Upper lobe of left lung (tissue), 6 donors: ENCODE data around the gene RHOB. TPM values are rescaled to one million over a fixed set of nuclear protein-coding genes. Genes with fewer than 3 reads are reported as not detected.
A peak's percentile ranks its signal among the peaks of the same experiment; 100 is the strongest.

Source experiments
- ATAC-seq, 2 donors: fragments of 200-7000 bp; cut with Tn5 transposase; one replicate each; pipeline ENCODE4 v1.9.1; 2022; ENCODE audit warnings: mild to moderate bottlenecking in 2 of 2, moderate library complexity in 2 of 2; ENCODE audit not compliant: low FRiP score in 2 of 2
- DNase-seq, 2 donors: peaks; one replicate each; pipeline ENCODE4 v3.0.0-alpha.2; 2019 to 2020
- H3K27ac ChIP-seq, 4 donors: fragments of 200-600 bp; sonication (generic); one replicate each; pipeline ENCODE4 v1.5.1; 2016 to 2019
- H3K27me3 ChIP-seq, 4 donors: fragments of 200-600 bp; sonication (generic); one replicate each; pipeline ENCODE4 v1.5.1; 2017 to 2019
- H3K36me3 ChIP-seq, 4 donors: fragments of 200-600 bp; sonication (generic); one replicate each; pipeline ENCODE4 v1.5.1; 2016 to 2019
- H3K4me1 ChIP-seq, 4 donors: fragments of 200-600 bp; sonication (generic); one replicate each; pipeline ENCODE4 v1.5.1; 2018 to 2019
- H3K4me3 ChIP-seq, 4 donors: fragments of 200-600 bp; sonication (generic); one replicate each; pipeline ENCODE4 v1.5.1; 2017 to 2019; ENCODE audit warnings: mild to moderate bottlenecking in 2 of 4, moderate library complexity in 1 of 4
- H3K9me3 ChIP-seq, 4 donors: fragments of 200-600 bp; sonication (generic); one replicate each; pipeline ENCODE4 v1.5.1; 2018 to 2019
- EP300 ChIP-seq, 4 donors: sonication (generic); formaldehyde crosslinking; IDR thresholded peaks; one replicate each; pipeline ENCODE4 v1.5.1; 2017; ENCODE audit warnings: antibody characterized with exemption in 4 of 4, control low read depth in 2 of 4
- POLR2A ChIP-seq, 4 donors: fragments of 450-650 bp; IDR thresholded peaks; one replicate each; pipeline ENCODE4 v1.5.1; 2016 to 2017; ENCODE audit warnings: antibody characterized with exemption in 4 of 4, mild to moderate bottlenecking in 2 of 4
- POLR2AphosphoS5 ChIP-seq, 2 donors: sonication (generic); formaldehyde crosslinking; IDR thresholded peaks; one replicate each; pipeline ENCODE4 v1.5.1; 2017; ENCODE audit warnings: antibody characterized with exemption in 2 of 2
- WGBS, 2 donors: methylation state at CpG; one replicate each; pipeline ENCODE4 v1.1.5; 2017 to 2018; 5-methylcytosine and 5-hydroxymethylcytosine counted together
- total RNA-seq, 6 donors: library from RNA; depleted of rRNA in 4 of 6; stranded (reverse); fragments of >200 nt in 4 of 6; gene quantifications; one replicate each; pipeline versions ENCODE4 v1.1.0 to v1.2.1, GENCODE V29; 2016 to 2021
- TF ChIP-seq, protein P1 (sequence below), 6 experiments: fragments of 450-650 bp in 4 of 6; fragments of 200-600 bp in 2 of 6; sonication (generic) in 2 of 6; IDR thresholded peaks; one replicate each; pipeline ENCODE4 v1.5.1; 2016 to 2019; ENCODE audit warnings: antibody characterized with exemption in 6 of 6
- donor health status: DM: no; HTN: no; CAD: no; lungs with moderate emphysema.
- donor health status: DM: no; HTN: yes; CAD: no; lungs with severe emphysema.

RHOB gene
- total RNA-seq, 6 donors from 2014 or later = 193 to 583 (median 336) TPM

- WGBS, 2 donors = 52 to 74% methylated on average over 5 of the region's 5 CpGs
- peak overlapping the region; percentile 58 to 80 (median 74) for H3K27ac ChIP-seq
- no peaks in the 10 kb centered on the region for H3K9me3 ChIP-seq
- no peaks in the 10 kb centered on the region for H3K36me3 ChIP-seq
- peaks cover 27 to 34% (median 32%) of the 10 kb centered on the region in 4 donors for H3K4me1 ChIP-seq
- peak in 1 of 4 donors; percentile 38 for TF ChIP-seq POLR2A (IDR thresholded peaks at IDR 0.05)
- TF ChIP-seq POLR2AphosphoS5 (IDR thresholded peaks at IDR 0.05) = peak; percentile 22 to 72
- TF ChIP-seq, protein P1, sequence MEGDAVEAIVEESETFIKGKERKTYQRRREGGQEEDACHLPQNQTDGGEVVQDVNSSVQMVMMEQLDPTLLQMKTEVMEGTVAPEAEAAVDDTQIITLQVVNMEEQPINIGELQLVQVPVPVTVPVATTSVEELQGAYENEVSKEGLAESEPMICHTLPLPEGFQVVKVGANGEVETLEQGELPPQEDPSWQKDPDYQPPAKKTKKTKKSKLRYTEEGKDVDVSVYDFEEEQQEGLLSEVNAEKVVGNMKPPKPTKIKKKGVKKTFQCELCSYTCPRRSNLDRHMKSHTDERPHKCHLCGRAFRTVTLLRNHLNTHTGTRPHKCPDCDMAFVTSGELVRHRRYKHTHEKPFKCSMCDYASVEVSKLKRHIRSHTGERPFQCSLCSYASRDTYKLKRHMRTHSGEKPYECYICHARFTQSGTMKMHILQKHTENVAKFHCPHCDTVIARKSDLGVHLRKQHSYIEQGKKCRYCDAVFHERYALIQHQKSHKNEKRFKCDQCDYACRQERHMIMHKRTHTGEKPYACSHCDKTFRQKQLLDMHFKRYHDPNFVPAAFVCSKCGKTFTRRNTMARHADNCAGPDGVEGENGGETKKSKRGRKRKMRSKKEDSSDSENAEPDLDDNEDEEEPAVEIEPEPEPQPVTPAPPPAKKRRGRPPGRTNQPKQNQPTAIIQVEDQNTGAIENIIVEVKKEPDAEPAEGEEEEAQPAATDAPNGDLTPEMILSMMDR (IDR thresholded peaks at IDR 0.05) = peak in 2 of 6 experiments; percentile 28 to 36
- peak in 2 of 4 donors; percentile 29 to 88 for TF ChIP-seq EP300 (IDR thresholded peaks at IDR 0.05)
- no peak overlapping the region for H3K4me3 ChIP-seq
- ATAC-seq (peak; percentile 67 to 70), DNase-seq (peak in 1 of 2 donors; percentile 54)
- H3K27me3 ChIP-seq = no peaks in the 10 kb centered on the region
These were observed 7.4 kb upstream of the RHOB start for GRCh38 chr2:20439503-20439902.

DNA sequence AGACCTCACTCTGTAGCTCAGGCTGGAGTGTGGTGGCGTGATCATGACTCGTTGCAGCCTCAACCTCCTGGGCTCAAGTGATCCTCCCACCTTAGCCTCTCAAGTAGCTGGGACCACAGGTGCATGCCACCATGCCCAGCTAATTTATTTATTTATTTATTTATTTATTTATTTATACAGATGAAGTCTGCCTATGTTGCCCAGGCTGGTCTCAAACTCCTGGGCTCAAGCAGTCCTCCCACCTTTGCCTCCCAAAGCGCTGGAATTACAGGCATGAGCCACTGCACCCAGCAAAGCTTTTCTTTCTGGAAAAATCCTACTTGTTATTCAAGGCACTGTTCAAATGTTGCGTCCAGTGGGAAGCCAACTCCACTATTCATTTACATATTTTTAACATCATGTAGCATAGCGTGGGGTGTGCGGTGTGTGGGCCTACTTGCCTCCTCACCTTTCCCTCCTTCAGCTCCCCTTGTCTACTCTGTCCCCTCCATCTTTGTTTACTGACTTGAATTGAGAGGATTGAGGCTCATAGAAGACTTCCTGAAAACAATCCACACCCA is 6.8 kb upstream of the RHOB start:
- TF ChIP-seq, protein P1 (IDR thresholded peaks at IDR 0.05) = no peak
- TF ChIP-seq POLR2A (IDR thresholded peaks at IDR 0.05) (no peak), POLR2AphosphoS5 (IDR thresholded peaks at IDR 0.05) (no peak), EP300 (IDR thresholded peaks at IDR 0.05) (no peak)
- no peaks in the 10 kb centered on the region for H3K9me3 ChIP-seq
- DNase-seq = no peak
- peak overlapping the region; percentile 40 to 80 (median 53) for H3K27ac ChIP-seq
- H3K27me3 ChIP-seq = no peaks in the 10 kb centered on the region
- no peak overlapping the region for H3K4me3 ChIP-seq
- WGBS, 2 donors = 88 to 93% methylated on average over 6 of the region's 6 CpGs
- H3K36me3 ChIP-seq = no peaks in the 10 kb centered on the region
- peaks cover 27 to 38% (median 37%) of the 10 kb centered on the region in 4 donors for H3K4me1 ChIP-seq
- no peak for ATAC-seq

- DNase-seq = peak in 1 of 2 donors; percentile 67
These were observed 3.5 kb upstream of the RHOB start for GRCh38 chr2:20443276-20443920.

DNA sequence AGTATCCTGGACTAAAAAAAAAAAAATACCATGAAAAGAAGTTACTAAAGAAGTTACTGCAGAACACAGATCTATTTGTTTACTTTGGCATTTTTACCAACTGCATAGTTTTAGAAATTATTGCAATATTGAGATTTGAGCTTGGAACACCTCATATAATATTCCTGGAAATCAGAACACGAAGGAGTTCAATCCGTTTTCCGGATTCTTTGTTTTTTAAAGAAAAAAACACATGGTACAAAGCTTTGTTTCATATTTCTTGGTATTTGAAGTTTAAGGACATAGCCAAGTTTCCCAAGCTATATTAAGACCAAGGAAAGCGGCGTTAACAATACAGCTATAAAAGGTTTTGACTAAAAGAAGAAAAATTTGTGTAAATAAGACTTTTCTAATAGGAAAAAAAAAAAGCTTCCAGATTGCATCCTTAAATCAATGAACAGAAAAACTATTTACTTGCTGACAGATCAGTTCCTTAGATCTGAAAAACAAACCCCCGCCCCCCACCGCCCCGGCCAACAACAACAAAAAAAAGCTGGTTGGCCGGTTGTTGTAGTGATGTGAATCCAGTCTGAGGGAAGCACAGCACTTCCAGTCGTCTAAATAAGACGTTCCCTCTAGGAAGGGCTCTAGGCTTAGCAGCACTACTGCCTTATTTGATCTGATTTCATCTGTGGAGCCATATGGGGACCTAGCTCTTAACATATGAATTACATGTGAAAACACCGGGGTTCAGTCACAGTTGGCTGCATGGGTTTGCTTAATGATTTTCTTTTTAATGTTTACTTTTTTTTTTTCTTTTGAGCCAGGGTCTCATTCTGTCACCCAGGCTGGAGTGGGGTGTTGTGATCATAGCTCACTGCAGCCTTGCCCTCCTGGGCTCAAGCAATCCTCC is 2.5 kb upstream of the RHOB start:
- peaks cover 0 to 4% (median 0%) of the 10 kb centered on the region in 4 donors for H3K27me3 ChIP-seq
- no peaks in the 10 kb centered on the region for H3K9me3 ChIP-seq
- no peak for ATAC-seq
- TF ChIP-seq EP300 (IDR thresholded peaks at IDR 0.05) (no peak), POLR2AphosphoS5 (IDR thresholded peaks at IDR 0.05) (no peak), POLR2A (IDR thresholded peaks at IDR 0.05) (no peak)
- TF ChIP-seq, protein P1 (IDR thresholded peaks at IDR 0.05) = no peak
- peak in 1 of 2 donors; percentile 19 for DNase-seq
- H3K4me1 ChIP-seq = peaks cover 28 to 43% (median 30%) of the 10 kb centered on the region in 4 donors
- 41 to 46% methylated on average over 12 of the region's 12 CpGs for WGBS, 2 donors
- H3K27ac ChIP-seq = peak overlapping the region; percentile 59 to 75 (median 68)
- peaks cover 0 to 21% (median 6%) of the 10 kb centered on the region in 4 donors for H3K36me3 ChIP-seq
- H3K4me3 ChIP-seq = no peak overlapping the region

More at GRCh38 chr2:20443276-20443920, 3.5 kb upstream of the RHOB start:
- 45 to 49% methylated on average over 6 of the region's 6 CpGs for WGBS, 2 donors
- peaks cover 31 to 42% (median 37%) of the 10 kb centered on the region in 4 donors for H3K4me1 ChIP-seq
- peaks cover 0 to 11% (median 5%) of the 10 kb centered on the region in 4 donors for H3K36me3 ChIP-seq
- H3K27ac ChIP-seq = peak overlapping the region; percentile 59 to 75 (median 68)
- no peak for ATAC-seq
- H3K4me3 ChIP-seq = no peak overlapping the region
- H3K9me3 ChIP-seq = no peaks in the 10 kb centered on the region
- H3K27me3 ChIP-seq = peaks cover 0 to 4% (median 0%) of the 10 kb centered on the region in 4 donors
- TF ChIP-seq EP300 (IDR thresholded peaks at IDR 0.05) = peak in 1 of 4 donors; percentile 61
- no peak for TF ChIP-seq POLR2A (IDR thresholded peaks at IDR 0.05)
- peak in 1 of 2 donors; percentile 10 for TF ChIP-seq POLR2AphosphoS5 (IDR thresholded peaks at IDR 0.05)
- TF ChIP-seq, protein P1 (IDR thresholded peaks at IDR 0.05) = peak in 5 of 6 experiments; percentile 17 to 47 (median 41)
